Urothelium cell line (cell line): Measurements from ENCODE around the gene RSRP1.
"Not testable (repeated sequence)": the region's sequence is repeated elsewhere in the genome, so short reads cannot be mapped to it uniquely, and the experiment has no call there.

ENCODE experiments used
- DNase-seq: peaks from one replicate; pipeline ENCODE4 v3.0.0; 2011; ENCODE audit warnings: low spot score, mixed read lengths
- FAIRE-seq: peaks from 2 replicates; lab custom pipeline; 2011; peaks lifted over from hg19 to GRCh38; lab: Jason Lieb, UNC

The RSRP1 gene

GRCh38 chr1:25259813-25260212 is 12.6 kb upstream of the RSRP1 start:
- FAIRE-seq, DNase-seq: not testable (repeated sequence)

- FAIRE-seq, result no peak
- DNase-seq, result no peak
Measured at GRCh38 chr1:25257196-25257595, 9.9 kb upstream of the RSRP1 start.

- FAIRE-seq (no peak), DNase-seq (no peak)
Measured at GRCh38 chr1:25256578-25256965, 9.3 kb upstream of the RSRP1 start.

- FAIRE-seq, result no peak
- DNase-seq, result no peak
Measured at GRCh38 chr1:25255706-25256577, 8.7 kb upstream of the RSRP1 start.

- no peak for FAIRE-seq
Measured at GRCh38 chr1:25253911-25254310, 6.7 kb upstream of the RSRP1 start.

GRCh38 chr1:25247829-25248754 is 838 bp upstream of the RSRP1 start:
- FAIRE-seq (no peak), DNase-seq (no peak)

More at GRCh38 chr1:25253911-25254310, 6.7 kb upstream of the RSRP1 start:
- no peak for DNase-seq

GRCh38 chr1:25246600-25247023 is 642 bp downstream of the RSRP1 start:
- no peak for DNase-seq
- no peak for FAIRE-seq

- FAIRE-seq (no peak), DNase-seq (peak; percentile 32)
Measured at GRCh38 chr1:25245809-25246599, 1.2 kb downstream of the RSRP1 start.

- DNase-seq (no peak), FAIRE-seq (no peak)
Measured at GRCh38 chr1:25245393-25245792, 1.9 kb downstream of the RSRP1 start.

GRCh38 chr1:25243907-25244306 is 3.3 kb downstream of the RSRP1 start:
- no peak for FAIRE-seq
- DNase-seq, result no peak

GRCh38 chr1:25239681-25240541 is 7.3 kb downstream of the RSRP1 start:
- peak; percentile 28 for DNase-seq

GRCh38 chr1:25238046-25238445 is 9.2 kb downstream of the RSRP1 start:
- no peak for FAIRE-seq
- DNase-seq, result no peak

More at GRCh38 chr1:25239681-25240541, 7.3 kb downstream of the RSRP1 start:
- no peak for FAIRE-seq

GRCh38 chr1:25236261-25236660 is 11.0 kb downstream of the RSRP1 start:
- FAIRE-seq, DNase-seq: not testable (repeated sequence)

- FAIRE-seq, DNase-seq: not testable (repeated sequence)
Measured at GRCh38 chr1:25235411-25235810, 11.8 kb downstream of the RSRP1 start.

- DNase-seq (peak; percentile 79), FAIRE-seq (no peak)
Measured at GRCh38 chr1:25232866-25233784, 14.1 kb downstream of the RSRP1 start.

GRCh38 chr1:25232027-25232865 is 15.0 kb downstream of the RSRP1 start, which contains the start of gene SYF2:
Gene SYF2, minus strand, starts transcription at chr1:25232502. Its CDS starts 35 bp downstream, at chr1:25232467.
- DNase-seq (peak; percentile 95), FAIRE-seq (no peak)

GRCh38 chr1:25223471-25223870 is 23.8 kb downstream of the RSRP1 start:
- FAIRE-seq, result no peak
- no peak for DNase-seq

- no peak for FAIRE-seq
Measured at GRCh38 chr1:25222606-25223005, 24.6 kb downstream of the RSRP1 start.

More at GRCh38 chr1:25222606-25223005, 24.6 kb downstream of the RSRP1 start:
- DNase-seq, result no peak
